Measurements from ENCODE around the gene ZNF397.

ZNF397 gene

GRCh38 chr18:35246831-35247230 lies 6.0 kb downstream of the ZNF397 start:
- no peak for DNase-seq

- DNase-seq: no peak
Observed at GRCh38 chr18:35247412-35248249, 6.8 kb downstream of the ZNF397 start.

- no peak for DNase-seq
Observed at GRCh38 chr18:35248429-35248828, 7.6 kb downstream of the ZNF397 start.

GRCh38 chr18:35252466-35252865 lies 11.6 kb downstream of the ZNF397 start:
- no peak for DNase-seq

GRCh38 chr18:35253655-35254287 lies 12.9 kb downstream of the ZNF397 start:
- DNase-seq: no peak

GRCh38 chr18:35256947-35257346 lies 16.1 kb downstream of the ZNF397 start:
- DNase-seq: no peak

GRCh38 chr18:35264409-35264808 lies 23.6 kb downstream of the ZNF397 start:
- DNase-seq: no peak

- DNase-seq: peak; percentile 24 to 66 (median 56)
Observed at GRCh38 chr18:35267161-35267651, 26.4 kb downstream of the ZNF397 start.

GRCh38 chr18:35267809-35268208 lies 27.0 kb downstream of the ZNF397 start:
- peak in 1 of 6 experiments; percentile 26 for DNase-seq

GRCh38 chr18:35268821-35269220 lies 28.0 kb downstream of the ZNF397 start:
- DNase-seq: no peak

GRCh38 chr18:35271656-35272055 lies 30.8 kb downstream of the ZNF397 start:
- DNase-seq: no peak

GRCh38 chr18:35276267-35276666 lies 35.4 kb downstream of the ZNF397 start:
- DNase-seq: no peak

- no peak for DNase-seq
Observed at GRCh38 chr18:35277633-35278032, 36.8 kb downstream of the ZNF397 start.

- DNase-seq: no peak
Observed at GRCh38 chr18:35278085-35278484, 37.3 kb downstream of the ZNF397 start.

- no peak for DNase-seq
Observed at GRCh38 chr18:35278969-35279368, 38.1 kb downstream of the ZNF397 start.

GRCh38 chr18:35282353-35282752 lies 41.5 kb downstream of the ZNF397 start:
- no peak for DNase-seq

- DNase-seq: no peak
Observed at GRCh38 chr18:35283923-35284794, 43.3 kb downstream of the ZNF397 start.

GRCh38 chr18:35284841-35285240 lies 44.0 kb downstream of the ZNF397 start:
- no peak for DNase-seq

- DNase-seq: no peak
Observed at GRCh38 chr18:35289293-35289692, 48.5 kb downstream of the ZNF397 start.

GRCh38 chr18:35289727-35290093 lies 48.9 kb downstream of the ZNF397 start:
- DNase-seq: peak in 2 of 6 experiments; percentile 15 to 22

GRCh38 chr18:35290094-35290735 lies 49.4 kb downstream of the ZNF397 start, which contains the start of gene ZSCAN30:
Gene ZSCAN30 (minus strand): TSS chr18:35290229. CDS start chr18:35264352, 25,877 bp downstream.
- DNase-seq: peak; percentile 89 to 94 (median 92)

- DNase-seq: no peak
Observed at GRCh38 chr18:35291166-35291565, 50.3 kb downstream of the ZNF397 start.

GRCh38 chr18:35296060-35296459 lies 55.2 kb downstream of the ZNF397 start:
- no peak for DNase-seq

Measured in stimulated activated naive CD4-positive, alpha-beta T cell (primary cell).